Mesenchymal stem cell (in vitro differentiated cells and primary cell): Measurements from ENCODE around the gene OXLD1.
A peak's percentile ranks its signal among the peaks of the same experiment; 100 is the strongest.

Experiments used
- DNase-seq: peaks from one replicate; pipeline ENCODE4 v3.0.0-alpha.2; 2013
- H2AFZ ChIP-seq: one replicate; pipeline ENCODE4 v1.6.1; 2013; ENCODE audit warnings: low read depth, mild to moderate bottlenecking, control low read depth, inconsistent platforms, low read length, moderate library complexity
- H2AK5ac ChIP-seq: 2 replicates; pipeline ENCODE4 v1.6.1; 2013; ENCODE audit warnings: low read length, moderate library complexity, mild to moderate bottlenecking, inconsistent platforms; ENCODE audit not compliant: severe bottlenecking
- H2BK120ac ChIP-seq: one replicate; pipeline ENCODE4 v1.6.1; 2013; ENCODE audit warnings: low read depth, mild to moderate bottlenecking, inconsistent platforms, low read length, moderate library complexity
- H2BK12ac ChIP-seq, 2 experiments: one replicate each; pipeline ENCODE4 v1.6.1; 2013; ENCODE audit warnings: inconsistent platforms in 2 of 2, low read length in 2 of 2, mild to moderate bottlenecking in 2 of 2, moderate library complexity in 2 of 2, control low read depth in 1 of 2
- H2BK15ac ChIP-seq: one replicate; pipeline ENCODE4 v1.6.1; 2013; ENCODE audit warnings: mild to moderate bottlenecking, low read depth, inconsistent platforms; ENCODE audit not compliant: poor library complexity, severe bottlenecking
- H2BK5ac ChIP-seq: 2 replicates; pipeline ENCODE4 v1.6.1; 2013; ENCODE audit warnings: low read depth, mild to moderate bottlenecking, low read length, control low read depth, inconsistent platforms; ENCODE audit not compliant: poor library complexity, severe bottlenecking
- H3K14ac ChIP-seq, 2 experiments: one replicate each; pipeline ENCODE4 v1.6.1; 2013; ENCODE audit warnings: inconsistent platforms in 2 of 2, low read length in 2 of 2, control low read depth in 1 of 2, mild to moderate bottlenecking in 1 of 2, moderate library complexity in 1 of 2
- H3K18ac ChIP-seq, 2 experiments: one replicate each; pipeline ENCODE4 v1.6.1; 2013; ENCODE audit warnings: inconsistent platforms in 2 of 2, low read length in 2 of 2, control low read depth in 1 of 2, low read depth in 1 of 2, mild to moderate bottlenecking in 1 of 2
- H3K23ac ChIP-seq, 2 experiments: one replicate each; pipeline ENCODE4 v1.6.1; 2013; ENCODE audit warnings: inconsistent platforms in 2 of 2, low read length in 2 of 2, mild to moderate bottlenecking in 2 of 2, moderate library complexity in 2 of 2, control low read depth in 1 of 2
- H3K27ac ChIP-seq: 2 replicates; pipeline ENCODE4 v1.5.1; 2013; ENCODE audit warnings: mild to moderate bottlenecking, moderate library complexity, low read length, control low read depth, inconsistent platforms; ENCODE audit not compliant: poor library complexity, severe bottlenecking
- H3K27me3 ChIP-seq, 2 experiments: 2 replicates each; pipeline versions ENCODE4 v1.6.1 to v1.7.0; 2013; ENCODE audit warnings: low read length in 2 of 2, mild to moderate bottlenecking in 2 of 2, moderate library complexity in 2 of 2, control low read depth in 1 of 2, inconsistent platforms in 1 of 2; ENCODE audit not compliant: control insufficient read depth in 1 of 2, insufficient read depth in 1 of 2
- H3K36me3 ChIP-seq, 2 experiments: 2 replicates each; pipeline versions ENCODE4 v1.6.1 to v1.7.0; 2013; ENCODE audit warnings: low read length in 2 of 2, control low read depth in 1 of 2, inconsistent platforms in 1 of 2, low read depth in 1 of 2, mild to moderate bottlenecking in 1 of 2; ENCODE audit not compliant: insufficient read depth in 2 of 2, control insufficient read depth in 1 of 2
- H3K4ac ChIP-seq, 2 experiments: one replicate each; pipeline ENCODE4 v1.6.1; 2013; ENCODE audit warnings: inconsistent platforms in 2 of 2, low read length in 2 of 2, mild to moderate bottlenecking in 2 of 2, moderate library complexity in 2 of 2, control low read depth in 1 of 2, low read depth in 1 of 2
- H3K4me1 ChIP-seq: 2 replicates; pipeline ENCODE4 v1.6.1; 2013; ENCODE audit warnings: low read depth, low read length, control low read depth; ENCODE audit not compliant: control insufficient read depth, insufficient read depth
- H3K4me2 ChIP-seq: 2 replicates; pipeline ENCODE4 v1.6.1; 2013; ENCODE audit warnings: low read length, mild to moderate bottlenecking, inconsistent platforms; ENCODE audit not compliant: poor library complexity, severe bottlenecking
- H3K4me3 ChIP-seq, 2 experiments: 2 replicates each; pipeline versions ENCODE4 v1.5.1 to v1.7.0; 2013; ENCODE audit warnings: low read length in 2 of 2, mild to moderate bottlenecking in 2 of 2, control low read depth in 1 of 2, low read depth in 1 of 2; ENCODE audit not compliant: insufficient read depth in 1 of 2
- H3K79me1 ChIP-seq: replicated peaks from 2 replicates; pipeline ENCODE4 v1.6.1; 2013; ENCODE audit warnings: mild to moderate bottlenecking, control low read depth, low read length, inconsistent platforms; ENCODE audit not compliant: poor library complexity, severe bottlenecking
- H3K9ac ChIP-seq: 2 replicates; pipeline ENCODE4 v1.7.0; 2013; ENCODE audit warnings: mild to moderate bottlenecking, low read length, moderate library complexity
- H3K9me3 ChIP-seq: 2 replicates; pipeline ENCODE4 v1.7.0; 2013; ENCODE audit warnings: mild to moderate bottlenecking, low read length; ENCODE audit not compliant: control insufficient read depth
- H4K8ac ChIP-seq: one replicate; pipeline ENCODE4 v1.6.1; 2013; ENCODE audit warnings: inconsistent platforms, mild to moderate bottlenecking, low read length, moderate library complexity
- H4K91ac ChIP-seq: one replicate; pipeline ENCODE4 v1.6.1; 2013; ENCODE audit warnings: mild to moderate bottlenecking, low read length, inconsistent platforms
- WGBS: methylation state at CpG from one replicate; pipeline ENCODE4 v1.1.7; 2013; ENCODE audit warnings: mixed read lengths; 5-methylcytosine and 5-hydroxymethylcytosine counted together

Gene OXLD1

DNA sequence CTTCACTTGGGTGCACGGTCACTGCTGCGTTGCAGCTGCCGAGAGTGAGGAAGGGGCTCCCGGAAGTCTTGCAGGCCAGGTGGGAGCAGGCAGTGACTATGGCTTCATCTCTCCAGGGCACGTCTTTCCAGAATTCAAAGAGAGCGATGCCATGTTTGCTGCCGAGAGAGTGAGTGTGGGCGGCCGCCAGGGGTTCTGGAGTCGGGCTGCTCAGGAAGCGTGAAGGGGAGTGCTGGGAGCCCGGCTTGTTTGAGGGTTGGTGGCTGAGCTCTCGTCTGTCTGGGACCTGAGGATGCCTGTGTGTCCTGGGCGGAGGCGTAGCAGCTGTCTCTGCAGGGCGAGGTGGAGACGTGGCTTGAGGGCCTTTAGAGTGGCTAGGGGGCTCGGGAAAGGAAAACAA lies 23.7 kb upstream of the OXLD1 start:
- Histone ChIP-seq H3K36me3 (peaks cover 92 to 95% of the 10 kb centered on the region in 2 experiments), H3K14ac (no peak overlapping the region), H2BK12ac (no peak overlapping the region), H3K23ac (no peak overlapping the region), H2BK5ac (no peak overlapping the region), H3K4me2 (no peak overlapping the region), H3K4me3 (no peak overlapping the region), H3K9ac (no peak overlapping the region), H4K91ac (no peak overlapping the region), H2BK15ac (no peak overlapping the region), H2AFZ (no peak overlapping the region), H3K18ac (no peak overlapping the region), H3K4ac (no peak overlapping the region), H3K9me3 (no peaks in the 10 kb centered on the region), H2BK120ac (no peak overlapping the region), H3K27me3 (no peaks in the 10 kb centered on the region), H3K79me1 (peaks cover 32% of the 10 kb centered on the region), H2AK5ac (no peak overlapping the region), H3K4me1 (peaks cover 18% of the 10 kb centered on the region), H3K27ac (no peak overlapping the region), H4K8ac (no peak overlapping the region)
- no peak for DNase-seq
- 96% methylated on average over 18 of the region's 18 CpGs for WGBS

DNA sequence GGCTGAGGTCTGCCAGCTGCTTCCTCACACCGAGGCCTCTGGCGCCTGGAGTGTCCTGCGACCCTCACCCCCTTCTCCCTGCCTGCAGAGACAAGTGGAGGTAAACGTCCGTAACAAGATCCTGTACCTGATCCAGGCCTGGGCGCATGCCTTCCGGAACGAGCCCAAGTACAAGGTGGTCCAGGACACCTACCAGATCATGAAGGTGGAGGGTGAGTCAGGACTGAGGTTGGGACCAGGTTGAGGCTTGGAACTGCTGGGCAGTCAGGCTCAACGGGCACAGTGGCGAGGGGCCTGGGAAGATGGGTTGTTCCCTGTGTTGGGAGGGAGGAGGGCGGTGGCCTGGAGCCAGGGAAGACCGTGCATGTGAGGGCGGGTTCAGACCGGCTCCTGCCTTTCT lies 22.2 kb upstream of the OXLD1 start:
- Histone ChIP-seq H2AFZ (no peak overlapping the region), H2BK15ac (no peak overlapping the region), H2BK120ac (no peak overlapping the region), H3K4me2 (no peak overlapping the region), H3K18ac (no peak overlapping the region), H3K9me3 (no peaks in the 10 kb centered on the region), H3K36me3 (peaks cover 78 to 80% of the 10 kb centered on the region in 2 experiments), H3K9ac (no peak overlapping the region), H3K4me1 (peaks cover 22% of the 10 kb centered on the region), H3K14ac (no peak overlapping the region), H2BK5ac (no peak overlapping the region), H3K23ac (no peak overlapping the region), H3K4ac (no peak overlapping the region), H3K4me3 (no peak overlapping the region), H2AK5ac (no peak overlapping the region), H4K8ac (no peak overlapping the region), H3K27me3 (no peaks in the 10 kb centered on the region), H3K27ac (no peak overlapping the region), H3K79me1 (peaks cover 22% of the 10 kb centered on the region), H4K91ac (peak overlapping the region; percentile 8), H2BK12ac (no peak overlapping the region)
- no peak for DNase-seq
- 95% methylated on average over 14 of the region's 14 CpGs for WGBS

DNA sequence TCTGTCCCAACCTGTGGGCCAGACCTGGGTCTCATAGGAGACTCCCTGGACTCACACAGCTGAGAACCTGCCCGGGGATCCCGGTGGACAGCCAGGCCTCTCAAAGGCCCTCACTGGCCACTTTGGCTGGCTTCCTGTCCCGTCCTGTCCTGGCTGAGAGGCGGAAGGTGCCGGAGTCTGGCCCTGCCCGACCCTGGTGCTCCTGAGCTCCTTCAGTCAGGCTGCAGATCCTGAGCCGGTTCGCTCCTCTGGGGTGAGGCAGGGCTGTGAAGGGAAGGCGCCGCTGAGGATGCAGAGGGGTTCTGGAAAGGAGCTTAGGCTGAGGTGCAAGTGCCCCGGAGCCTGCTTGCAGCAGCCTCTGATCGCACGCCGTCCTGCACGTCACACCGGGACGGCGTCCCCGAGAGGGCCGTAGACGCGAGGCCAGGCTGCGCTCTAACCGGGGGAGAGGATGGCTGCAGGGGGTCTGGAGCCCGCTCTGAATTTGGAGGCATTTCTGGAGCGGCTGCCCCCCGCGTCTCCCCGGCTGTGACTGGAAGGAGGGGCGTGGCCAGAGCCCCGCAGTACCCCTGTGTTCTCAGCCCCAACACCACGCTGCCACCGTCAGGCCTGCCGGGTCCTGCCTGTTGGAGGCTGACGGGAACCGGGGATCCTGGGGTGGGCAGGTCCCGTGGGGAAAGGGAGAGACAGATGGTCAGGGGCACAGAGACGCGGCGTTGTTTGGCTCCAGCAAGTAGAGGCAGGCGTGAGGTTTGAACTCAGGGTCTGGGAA lies 21.6 kb upstream of the OXLD1 start:
- WGBS = 97% methylated on average over 41 of the region's 41 CpGs
- Histone ChIP-seq H2AK5ac (no peak overlapping the region), H3K9me3 (no peaks in the 10 kb centered on the region), H3K27me3 (no peaks in the 10 kb centered on the region), H4K8ac (no peak overlapping the region), H4K91ac (no peak overlapping the region), H2BK12ac (no peak overlapping the region), H3K27ac (no peak overlapping the region), H3K4me2 (no peak overlapping the region), H2AFZ (no peak overlapping the region), H2BK5ac (no peak overlapping the region), H3K9ac (no peak overlapping the region), H3K4ac (no peak overlapping the region), H3K23ac (no peak overlapping the region), H3K36me3 (peaks cover 73% of the 10 kb centered on the region in 2 experiments), H3K14ac (no peak overlapping the region), H3K4me1 (peaks cover 22% of the 10 kb centered on the region), H3K79me1 (peaks cover 18% of the 10 kb centered on the region), H3K18ac (no peak overlapping the region), H2BK120ac (no peak overlapping the region), H2BK15ac (no peak overlapping the region), H3K4me3 (no peak overlapping the region)
- no peak for DNase-seq

DNA sequence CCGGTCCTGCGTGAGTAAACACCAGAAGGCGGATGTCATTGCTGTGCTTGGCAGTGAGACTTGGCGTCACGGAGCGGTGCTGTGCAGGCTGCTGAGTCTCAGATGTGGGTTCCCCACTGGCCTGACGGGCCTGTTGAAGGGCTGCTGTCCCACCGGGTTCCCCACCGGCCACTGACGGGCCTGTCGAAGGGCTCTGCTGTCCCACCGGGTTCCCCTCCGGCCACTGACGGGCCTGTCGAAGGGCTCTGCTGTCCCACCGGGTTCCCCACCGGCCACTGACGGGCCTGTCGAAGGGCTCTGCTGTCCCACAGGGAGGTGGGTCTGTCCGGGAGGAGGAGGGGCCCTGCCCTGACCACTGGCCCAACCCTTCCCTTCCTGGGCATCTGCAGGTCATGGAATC lies 20.2 kb upstream of the OXLD1 start:
- no peaks in the 10 kb centered on the region for H3K27me3 ChIP-seq
- no peak overlapping the region for H2AK5ac ChIP-seq
- H2BK5ac ChIP-seq = no peak overlapping the region
- peaks cover 10% of the 10 kb centered on the region for H3K79me1 ChIP-seq
- peaks cover 61% of the 10 kb centered on the region in 2 experiments for H3K36me3 ChIP-seq
- WGBS = 96% methylated on average over 20 of the region's 20 CpGs
- no peak overlapping the region for H3K14ac ChIP-seq
- H3K4ac ChIP-seq = no peak overlapping the region
- DNase-seq = no peak
- H2BK12ac ChIP-seq = no peak overlapping the region
- no peak overlapping the region for H3K23ac ChIP-seq
- H2BK120ac ChIP-seq = no peak overlapping the region
- no peak overlapping the region for H4K8ac ChIP-seq
- peaks cover 32% of the 10 kb centered on the region for H3K4me1 ChIP-seq
- no peaks in the 10 kb centered on the region for H3K9me3 ChIP-seq
- H3K27ac ChIP-seq = no peak overlapping the region
- no peak overlapping the region for H3K4me3 ChIP-seq
- no peak overlapping the region for H2AFZ ChIP-seq
- no peak overlapping the region for H3K4me2 ChIP-seq
- H2BK15ac ChIP-seq = no peak overlapping the region
- H3K18ac ChIP-seq = no peak overlapping the region
- H3K9ac ChIP-seq = no peak overlapping the region
- no peak overlapping the region for H4K91ac ChIP-seq
